GM18951 (cell line): ENCODE data around the gene PROC.

Experiments
- POLR2A ChIP-seq: IDR thresholded peaks from 4 replicates; pipeline ENCODE4 v1.6.1; 2011; ENCODE audit warnings: mild to moderate bottlenecking; ENCODE audit not compliant: insufficient read length, insufficient read depth; ENCODE audit errors: extremely low read depth
- in situ Hi-C: fragments of 300-500 bp; cut with MboI; formaldehyde crosslinking; loops from one replicate; pipeline ENCODE4 v1.12.0; 2022; ENCODE audit warnings: low sequenced_read_pairs, mixed read lengths, inconsistent platforms; ENCODE audit not compliant: unreplicated experiment

PROC gene

DNA sequence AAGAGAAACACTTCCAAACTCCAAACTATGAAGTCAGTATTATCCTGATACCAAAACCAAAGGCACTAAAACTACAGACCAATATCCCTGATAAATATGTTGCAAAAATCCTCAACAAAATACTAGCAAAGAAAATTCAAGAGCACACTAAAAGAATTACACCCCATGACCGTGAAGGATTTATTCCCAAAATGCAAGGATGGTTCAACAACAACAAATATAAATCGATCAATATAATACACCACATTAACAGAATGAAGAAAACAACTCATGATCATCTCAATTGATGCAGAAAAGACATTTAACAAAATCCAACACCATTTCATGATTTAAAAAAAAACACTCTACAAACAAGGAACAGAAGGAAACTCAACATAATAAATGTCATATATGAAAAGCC, 57.6 kb downstream of the PROC start:
- in situ Hi-C loops: loop anchor here (10.0 kb wide), 1 partner anchor 281 kb away; no protein-coding TSS in a partner anchor
- no peak for TF ChIP-seq POLR2A
